ENCODE data around the gene SBK3. TPM values are rescaled to one million over a fixed set of nuclear protein-coding genes. Genes with fewer than 3 reads are reported as not detected.

SBK3 gene
- total RNA-seq, 2 donors from 2014 or later = 0.48 to 1.4 TPM

DNA sequence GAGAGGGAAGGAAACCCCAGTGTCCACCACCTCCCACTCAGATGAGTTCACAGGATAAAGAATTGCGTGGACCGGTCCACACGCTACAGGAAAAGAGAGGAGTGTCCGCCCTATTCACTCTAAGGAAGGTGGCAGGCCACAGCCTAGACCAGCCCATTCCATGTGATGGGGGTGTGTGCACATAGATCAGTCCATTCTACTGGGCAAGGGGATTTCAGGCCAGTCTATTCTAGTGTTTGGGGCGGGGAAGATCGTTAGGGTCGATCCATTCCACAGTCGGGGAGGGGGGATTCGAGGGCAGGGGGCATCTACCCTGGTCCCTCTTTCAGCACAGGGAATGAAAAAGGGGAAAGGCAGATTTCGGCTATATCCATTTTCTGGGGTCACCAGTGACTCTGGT lies 46.2 kb upstream of the SBK3 start:
- Histone ChIP-seq H3K9me3 (ENCODE audit: control insufficient read depth, low read length) (no peaks in the 10 kb centered on the region), H3K36me3 (ENCODE audit: control insufficient read depth, insufficient read depth, low read length) (peaks cover 27% of the 10 kb centered on the region), H3K4me3 (ENCODE audit: low read length) (no peak overlapping the region), H3K9ac (ENCODE audit: extremely low read depth, low read length, poor library complexity, severe bottlenecking) (no peak overlapping the region), H3K27me3 (ENCODE audit: control insufficient read depth, insufficient read depth, low read length, poor library complexity, severe bottlenecking) (no peaks in the 10 kb centered on the region), H3K27ac (ENCODE audit: low read depth, low read length) (no peak overlapping the region), H3K4me1 (ENCODE audit: control insufficient read depth, insufficient read depth, low read length) (no peaks in the 10 kb centered on the region)
- no peak overlapping the region for H3K4me3 Mint-ChIP-seq
- H3K27me3 Mint-ChIP-seq (ENCODE audit: insufficient read depth) = peaks cover 21% of the 10 kb centered on the region
- WGBS, 2 experiments (ENCODE audit: insufficient coverage in 1 of 2, insufficient read length in 1 of 2) = 90 to 95% methylated on average over 4 to 10 of the region's 10 CpGs
- no peak for TF ChIP-seq CTCF (conservative IDR thresholded peaks at IDR 0.05)
- H3K36me3 Mint-ChIP-seq (ENCODE audit: low read depth) = peaks cover 32% of the 10 kb centered on the region
- peaks cover 9% of the 10 kb centered on the region for H3K4me1 Mint-ChIP-seq
- DNase-seq = peak; percentile 74
- no peak overlapping the region for H3K27ac Mint-ChIP-seq
- no peaks in the 10 kb centered on the region for H3K9me3 Mint-ChIP-seq

GRCh38 chr19:55590617-55591016 lies 45.3 kb upstream of the SBK3 start:
- H3K27ac Mint-ChIP-seq = no peak overlapping the region
- no peaks in the 10 kb centered on the region for H3K4me1 ChIP-seq (ENCODE audit: control insufficient read depth, insufficient read depth, low read length)
- WGBS, 2 experiments (ENCODE audit: insufficient coverage in 1 of 2, insufficient read length in 1 of 2) = 90 to 93% methylated on average over 6 to 10 of the region's 10 CpGs
- TF ChIP-seq CTCF (conservative IDR thresholded peaks at IDR 0.05) = no peak
- peaks cover 21% of the 10 kb centered on the region for H3K27me3 Mint-ChIP-seq (ENCODE audit: insufficient read depth)
- peaks cover 23% of the 10 kb centered on the region for H3K36me3 Mint-ChIP-seq (ENCODE audit: low read depth)
- no peak overlapping the region for H3K27ac ChIP-seq (ENCODE audit: low read depth, low read length)
- H3K4me1 Mint-ChIP-seq = peaks cover 9% of the 10 kb centered on the region
- peaks cover 19% of the 10 kb centered on the region for H3K36me3 ChIP-seq (ENCODE audit: control insufficient read depth, insufficient read depth, low read length)
- H3K4me3 Mint-ChIP-seq = no peak overlapping the region
- no peak overlapping the region for H3K9ac ChIP-seq (ENCODE audit: extremely low read depth, low read length, poor library complexity, severe bottlenecking)
- no peaks in the 10 kb centered on the region for H3K9me3 Mint-ChIP-seq
- DNase-seq = peak; percentile 68
- H3K9me3 ChIP-seq (ENCODE audit: control insufficient read depth, low read length) = no peaks in the 10 kb centered on the region
- no peaks in the 10 kb centered on the region for H3K27me3 ChIP-seq (ENCODE audit: control insufficient read depth, insufficient read depth, low read length, poor library complexity, severe bottlenecking)
- H3K4me3 ChIP-seq (ENCODE audit: low read length) = no peak overlapping the region

GRCh38 chr19:55590109-55590508 lies 44.8 kb upstream of the SBK3 start:
- Histone ChIP-seq H3K4me1 (ENCODE audit: control insufficient read depth, insufficient read depth, low read length) (no peaks in the 10 kb centered on the region), H3K9ac (ENCODE audit: extremely low read depth, low read length, poor library complexity, severe bottlenecking) (no peak overlapping the region), H3K27me3 (ENCODE audit: control insufficient read depth, insufficient read depth, low read length, poor library complexity, severe bottlenecking) (no peaks in the 10 kb centered on the region), H3K27ac (ENCODE audit: low read depth, low read length) (no peak overlapping the region), H3K9me3 (ENCODE audit: control insufficient read depth, low read length) (no peaks in the 10 kb centered on the region), H3K36me3 (ENCODE audit: control insufficient read depth, insufficient read depth, low read length) (peaks cover 14% of the 10 kb centered on the region), H3K4me3 (ENCODE audit: low read length) (no peak overlapping the region)
- Mint-ChIP-seq H3K27me3 (ENCODE audit: insufficient read depth) (peaks cover 21% of the 10 kb centered on the region), H3K4me1 (peaks cover 14% of the 10 kb centered on the region), H3K9me3 (no peaks in the 10 kb centered on the region), H3K4me3 (no peak overlapping the region), H3K27ac (no peak overlapping the region), H3K36me3 (ENCODE audit: low read depth) (peaks cover 18% of the 10 kb centered on the region)
- TF ChIP-seq CTCF (conservative IDR thresholded peaks at IDR 0.05) = no peak
- no peak for DNase-seq
- WGBS, 2 experiments (ENCODE audit: insufficient coverage in 1 of 2, insufficient read length in 1 of 2) = 73 to 75% methylated on average over 7 of the region's 7 CpGs
